GM12892 (cell line): ENCODE data around the gene COL1A1.

ENCODE experiments used
- POLR2A ChIP-seq: IDR thresholded peaks from 2 replicates; pipeline ENCODE4 v1.6.1; 2011; ENCODE audit warnings: low read depth, low read length, control low read depth
- POLR2AphosphoS5 ChIP-seq: IDR thresholded peaks from 2 replicates; pipeline ENCODE4 v1.6.1; 2011; ENCODE audit warnings: low read depth, low read length, control low read depth

DNA sequence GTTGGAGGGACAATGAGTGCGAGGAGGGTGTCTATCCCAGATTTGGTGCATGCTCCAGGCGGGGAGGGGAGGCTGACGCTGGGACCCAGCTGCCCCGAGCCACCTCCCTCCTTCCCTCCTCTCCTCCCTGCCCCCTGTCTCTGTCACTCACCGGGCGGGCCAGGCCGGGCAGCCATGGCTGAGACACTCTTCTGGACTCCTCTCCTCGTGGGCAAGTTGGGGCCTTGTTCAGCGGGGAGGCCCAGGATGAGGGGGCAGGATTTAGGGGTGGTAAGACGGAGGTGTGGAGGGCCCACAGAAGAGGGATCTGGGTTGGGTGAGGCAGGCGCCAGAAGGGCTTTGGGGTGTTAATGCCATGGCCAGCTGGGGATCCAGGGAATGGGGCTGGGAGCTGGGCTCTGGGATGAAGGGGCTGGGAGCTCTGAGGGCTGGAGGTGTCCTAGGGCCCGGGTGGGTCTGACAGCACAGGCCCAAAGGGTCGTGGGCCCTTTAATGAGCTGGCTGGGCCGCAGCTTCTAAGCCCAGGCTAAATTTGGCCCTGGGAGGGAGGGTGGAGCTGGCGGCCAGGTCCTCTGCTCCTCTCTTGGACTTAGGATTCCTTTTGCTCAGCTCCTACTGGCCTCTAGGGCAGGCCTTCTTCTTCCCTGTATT, 35.4 kb downstream of the COL1A1 start, which contains the start of gene SGCA:
- TF ChIP-seq POLR2AphosphoS5 (no peak), POLR2A (no peak)
